HG02885 (cell line): ENCODE measurements around the gene TOM1L2.

Experiments
- ATAC-seq: cut with Tn5 transposase; IDR thresholded peaks from one replicate; pipeline ENCODE4 v1.9.1; 2021; ENCODE audit warnings: mild to moderate bottlenecking; ENCODE audit not compliant: unreplicated experiment, poor library complexity

The TOM1L2 gene

GRCh38 chr17:17826342-17826713 is 145.9 kb downstream of the TOM1L2 start:
- no peak for ATAC-seq

- ATAC-seq = no peak
Observed at GRCh38 chr17:17824783-17825614, 147.2 kb downstream of the TOM1L2 start.

- ATAC-seq = no peak
Observed at GRCh38 chr17:17824119-17824782, 147.9 kb downstream of the TOM1L2 start.

- peak; percentile 86 for ATAC-seq
Observed at GRCh38 chr17:17823433-17824118, 148.6 kb downstream of the TOM1L2 start.

- ATAC-seq = no peak
Observed at GRCh38 chr17:17822616-17823015, 149.6 kb downstream of the TOM1L2 start.

- ATAC-seq = no peak
Observed at GRCh38 chr17:17822189-17822588, 150.0 kb downstream of the TOM1L2 start.

GRCh38 chr17:17820463-17821158 is 151.6 kb downstream of the TOM1L2 start:
- ATAC-seq = no peak

- ATAC-seq = no peak
Observed at GRCh38 chr17:17820046-17820445, 152.2 kb downstream of the TOM1L2 start.

- peak; percentile 60 for ATAC-seq
Observed at GRCh38 chr17:17819561-17819995, 152.6 kb downstream of the TOM1L2 start.

- ATAC-seq = no peak
Observed at GRCh38 chr17:17819111-17819510, 153.1 kb downstream of the TOM1L2 start.

- ATAC-seq = no peak
Observed at GRCh38 chr17:17818088-17818526, 154.1 kb downstream of the TOM1L2 start.

GRCh38 chr17:17817552-17817947 is 154.7 kb downstream of the TOM1L2 start:
- ATAC-seq = no peak

- no peak for ATAC-seq
Observed at GRCh38 chr17:17816831-17817551, 155.2 kb downstream of the TOM1L2 start.

- ATAC-seq = no peak
Observed at GRCh38 chr17:17816240-17816814, 155.9 kb downstream of the TOM1L2 start.

- no peak for ATAC-seq
Observed at GRCh38 chr17:17815436-17816200, 156.6 kb downstream of the TOM1L2 start.

- ATAC-seq = no peak
Observed at GRCh38 chr17:17815062-17815406, 157.2 kb downstream of the TOM1L2 start.

GRCh38 chr17:17814162-17815061 is 157.8 kb downstream of the TOM1L2 start:
- no peak for ATAC-seq

GRCh38 chr17:17813725-17814095 is 158.5 kb downstream of the TOM1L2 start:
- ATAC-seq = no peak
